CD4-positive, alpha-beta T cell treated with Interleukin-17A for 1 hour (primary cell): ENCODE measurements around the gene SRCIN1.

ENCODE experiments used
- DNase-seq: peaks from one replicate; pipeline ENCODE4 v3.0.0-alpha.2; 2020

The SRCIN1 gene

GRCh38 chr17:38617074-38617860, 11.5 kb upstream of the SRCIN1 start:
- DNase-seq, result no peak

GRCh38 chr17:38616361-38616760, 10.6 kb upstream of the SRCIN1 start:
- DNase-seq, result no peak

GRCh38 chr17:38613981-38614779, 8.4 kb upstream of the SRCIN1 start:
- no peak for DNase-seq

GRCh38 chr17:38613525-38613980, 7.8 kb upstream of the SRCIN1 start:
- no peak for DNase-seq

- no peak for DNase-seq
Measured at GRCh38 chr17:38611872-38612376, 6.2 kb upstream of the SRCIN1 start.

GRCh38 chr17:38611070-38611786, 5.5 kb upstream of the SRCIN1 start:
- DNase-seq, result no peak

GRCh38 chr17:38609280-38610031, 3.7 kb upstream of the SRCIN1 start:
- no peak for DNase-seq

- DNase-seq, result no peak
Measured at GRCh38 chr17:38608648-38609047, 2.9 kb upstream of the SRCIN1 start.

GRCh38 chr17:38606646-38607611, 1.2 kb upstream of the SRCIN1 start:
- DNase-seq, result no peak

- DNase-seq, result no peak
Measured at GRCh38 chr17:38605411-38605840, 326 bp downstream of the SRCIN1 start.

- DNase-seq, result peak; percentile 27
Measured at GRCh38 chr17:38604479-38605403, 1.0 kb downstream of the SRCIN1 start.

GRCh38 chr17:38603786-38604478, 1.8 kb downstream of the SRCIN1 start:
- DNase-seq, result no peak

- DNase-seq, result no peak
Measured at GRCh38 chr17:38602956-38603785, 2.6 kb downstream of the SRCIN1 start.

- no peak for DNase-seq
Measured at GRCh38 chr17:38602453-38602852, 3.3 kb downstream of the SRCIN1 start.

GRCh38 chr17:38601539-38602351, 4.0 kb downstream of the SRCIN1 start:
- DNase-seq, result no peak

GRCh38 chr17:38600906-38601305, 4.8 kb downstream of the SRCIN1 start:
- DNase-seq, result no peak

GRCh38 chr17:38600416-38600815, 5.3 kb downstream of the SRCIN1 start:
- DNase-seq, result no peak
